AG04449 (cell line): ENCODE data around the gene KTI12.
"Not testable (repeated sequence)": the region's sequence is repeated elsewhere in the genome, so short reads cannot be mapped to it uniquely, and the experiment has no call there.

Source experiments
- CTCF ChIA-PET: fragments of 350-600 bp; formaldehyde crosslinking; extraction: SDS; loops from one replicate; lab custom pipeline; 2021; ENCODE audit warnings: antibody characterized with exemption; lab: Yijun Ruan, JAX
- POLR2A ChIA-PET: fragments of 400-600, 350-600 bp; formaldehyde crosslinking; extraction: SDS; loops from one replicate; lab custom pipeline; 2020; ENCODE audit warnings: antibody characterized with exemption, inconsistent platforms; lab: Yijun Ruan, JAX
- DNase-seq: peaks from one replicate; pipeline ENCODE4 v3.0.0-alpha.2; 2010; ENCODE audit warnings: low read depth, low spot score
- H3K4me3 ChIP-seq: 2 replicates; pipeline ENCODE4 v1.5.1; 2011; ENCODE audit warnings: low read depth, mild to moderate bottlenecking, control low read depth, low read length
- CTCF ChIP-seq: IDR thresholded peaks from one replicate; pipeline ENCODE4 v1.5.1; 2011; ENCODE audit warnings: mild to moderate bottlenecking, moderate library complexity, low read length, control low read depth, inconsistent platforms; ENCODE audit not compliant: insufficient read depth; ENCODE audit errors: missing control alignments

Gene KTI12

GRCh38 chr1:52007215-52008002 lies 26.2 kb downstream of the KTI12 start:
- DNase-seq: no peak
- CTCF ChIA-PET: no interaction called here
- no peak for TF ChIP-seq CTCF
- POLR2A ChIA-PET: interaction anchor here (1.1 kb wide), 1 partner anchor 26 kb away, joined by 5 read pairs; the partner anchor contains the start of gene KTI12
- H3K4me3 ChIP-seq: no peak overlapping the region

- not testable (repeated sequence) for DNase-seq, H3K4me3 ChIP-seq
- POLR2A ChIA-PET: interaction anchor here (0.7 to 1.8 kb wide), 3 partner anchors 12 to 108 kb away, joined by 3 to 21 read pairs (median 5); partner anchors contain the start of genes BTF3L4 and TXNDC12
- CTCF ChIA-PET: interaction anchor here (1.5 to 3.1 kb wide), 2 partner anchors 10 to 109 kb away, joined by 5 to 33 read pairs; no protein-coding TSS in a partner anchor
Measured at GRCh38 chr1:52006081-52006553, 27.5 kb downstream of the KTI12 start.

GRCh38 chr1:52005548-52005947 lies 28.1 kb downstream of the KTI12 start:
- H3K4me3 ChIP-seq: not testable (repeated sequence)
- POLR2A ChIA-PET: interaction anchor here (0.7 to 1.8 kb wide), 5 partner anchors 13 to 108 kb away, joined by 3 to 21 read pairs (median 4); partner anchors contain the start of genes BTF3L4 and TXNDC12
- CTCF ChIA-PET: interaction anchor here (0.8 to 3.1 kb wide), 7 partner anchors 10 to 126 kb away, joined by 3 to 33 read pairs (median 3); no protein-coding TSS in a partner anchor
- peak; percentile 79 for DNase-seq

GRCh38 chr1:52003877-52004276 lies 29.7 kb downstream of the KTI12 start:
- POLR2A ChIA-PET: interaction anchor here (0.6 kb wide), 1 partner anchor 54 kb away, joined by 3 read pairs; no protein-coding TSS in a partner anchor
- no peak for TF ChIP-seq CTCF
- CTCF ChIA-PET: interaction anchor here (0.7 to 3.1 kb wide), 4 partner anchors 57 to 107 kb away, joined by 3 to 33 read pairs (median 4); no protein-coding TSS in a partner anchor
- no peak for DNase-seq
- H3K4me3 ChIP-seq: no peak overlapping the region

GRCh38 chr1:52002038-52002917 lies 31.3 kb downstream of the KTI12 start:
- POLR2A ChIA-PET: no interaction called here
- peak; percentile 70 for DNase-seq
- CTCF ChIA-PET: interaction anchor here (0.6 to 6.6 kb wide), 21 partner anchors 9 to 194 kb away, joined by 3 to 63 read pairs (median 3); partner anchors contain the start of gene RAB3B
- H3K4me3 ChIP-seq: no peak overlapping the region
- TF ChIP-seq CTCF: peak; percentile 83

- TF ChIP-seq CTCF: no peak
- ChIA-PET CTCF (interaction anchor here (1.4 to 6.6 kb wide), 3 partner anchors 15 to 101 kb away, joined by 3 to 63 read pairs (median 8); no protein-coding TSS in a partner anchor), POLR2A (interaction anchor here (1.1 kb wide), 1 partner anchor 14 kb away, joined by 3 read pairs; no protein-coding TSS in a partner anchor)
- no peak overlapping the region for H3K4me3 ChIP-seq
- DNase-seq: no peak
Measured at GRCh38 chr1:51998701-51999100, 34.9 kb downstream of the KTI12 start.
